Astrocyte (in vitro differentiated cells and primary cell): ENCODE results near the gene RBM14. TPM values are rescaled to one million over a fixed set of nuclear protein-coding genes. Genes with fewer than 3 reads are reported as not detected.

Experiments used
- DNase-seq: peaks from one replicate; pipeline ENCODE4 v3.0.0-alpha.2; 2010; ENCODE audit warnings: low read depth
- FAIRE-seq: peaks from 2 replicates; lab custom pipeline; 2011; peaks lifted over from hg19 to GRCh38; lab: Jason Lieb, UNC
- H2AFZ ChIP-seq: 2 replicates; pipeline ENCODE4 v1.6.0; 2012; ENCODE audit warnings: low read depth, low read length, inconsistent platforms
- H3K27ac ChIP-seq: 2 replicates; pipeline ENCODE4 v1.5.1; 2011; ENCODE audit warnings: low read depth, low read length, inconsistent platforms
- H3K27me3 ChIP-seq: 2 replicates; pipeline ENCODE4 v1.6.0; 2011; ENCODE audit warnings: low read length, inconsistent platforms; ENCODE audit not compliant: insufficient read depth
- H3K36me3 ChIP-seq: 2 replicates; pipeline ENCODE4 v1.5.1; 2011; ENCODE audit warnings: low read length, inconsistent platforms; ENCODE audit not compliant: insufficient read depth
- H3K4me1 ChIP-seq: 2 replicates; pipeline ENCODE4 v1.5.1; 2011; ENCODE audit warnings: low read length, inconsistent platforms; ENCODE audit not compliant: insufficient read depth
- H3K4me2 ChIP-seq: 2 replicates; pipeline ENCODE4 v1.6.0; 2012; ENCODE audit warnings: low read length, inconsistent platforms
- H3K4me3 ChIP-seq: 2 replicates; pipeline ENCODE4 v1.5.1; 2011; ENCODE audit warnings: low read depth, mild to moderate bottlenecking, low read length, inconsistent platforms; ENCODE audit not compliant: insufficient read depth
- H3K79me2 ChIP-seq: 2 replicates; pipeline ENCODE4 v1.6.0; 2012; ENCODE audit warnings: mild to moderate bottlenecking, low read length, inconsistent platforms; ENCODE audit not compliant: insufficient read depth
- H3K9ac ChIP-seq: 2 replicates; pipeline ENCODE4 v1.6.0; 2012; ENCODE audit warnings: mild to moderate bottlenecking, low read length, inconsistent platforms
- H3K9me3 ChIP-seq: 2 replicates; pipeline ENCODE4 v1.5.1; 2012; ENCODE audit warnings: low read depth, mild to moderate bottlenecking, low read length, inconsistent platforms; ENCODE audit not compliant: insufficient read depth
- H4K20me1 ChIP-seq: 2 replicates; pipeline ENCODE4 v1.6.0; 2012; ENCODE audit warnings: low read length, inconsistent platforms; ENCODE audit not compliant: insufficient read depth
- H3K27ac Mint-ChIP-seq: one replicate; pipeline ENCODE4 v1.8.0; 2021; ENCODE audit warnings: mild to moderate bottlenecking, mixed read lengths; ENCODE audit not compliant: unreplicated experiment
- H3K27me3 Mint-ChIP-seq: one replicate; pipeline ENCODE4 v1.8.0; 2021; ENCODE audit warnings: low read depth, mixed read lengths; ENCODE audit not compliant: unreplicated experiment
- H3K36me3 Mint-ChIP-seq: one replicate; pipeline ENCODE4 v1.8.0; 2021; ENCODE audit warnings: low read depth, mixed read lengths; ENCODE audit not compliant: unreplicated experiment
- H3K4me1 Mint-ChIP-seq: one replicate; pipeline ENCODE4 v1.8.0; 2021; ENCODE audit warnings: low read depth, mixed read lengths; ENCODE audit not compliant: unreplicated experiment
- H3K4me3 Mint-ChIP-seq: one replicate; pipeline ENCODE4 v1.8.0; 2021; ENCODE audit warnings: mild to moderate bottlenecking, moderate library complexity, mixed read lengths; ENCODE audit not compliant: unreplicated experiment
- H3K9me3 Mint-ChIP-seq: one replicate; pipeline ENCODE4 v1.8.0; 2021; ENCODE audit warnings: mild to moderate bottlenecking, mixed read lengths; ENCODE audit not compliant: unreplicated experiment
- CTCF ChIP-seq: IDR thresholded peaks from 2 replicates; pipeline ENCODE4 v1.5.1; 2011; ENCODE audit warnings: low read depth, mild to moderate bottlenecking, inconsistent platforms, low read length, moderate library complexity; ENCODE audit not compliant: insufficient read depth
- EZH2 ChIP-seq: IDR thresholded peaks from 2 replicates; pipeline ENCODE4 v1.6.1; 2012; ENCODE audit warnings: mild to moderate bottlenecking, low read length, inconsistent platforms; ENCODE audit not compliant: insufficient read depth
- total RNA-seq: library from RNA; stranded (reverse); gene quantifications from 2 replicates; pipeline ENCODE4 v1.2.1, GENCODE V29; 2021

Gene RBM14
- total RNA-seq, 1 donor from 2014 or later = 59.7 TPM

- peak overlapping the region; percentile 62 for H3K27ac Mint-ChIP-seq
- peak; percentile 69 for DNase-seq
- no peaks in the 10 kb centered on the region for H3K79me2 ChIP-seq
- H3K36me3 Mint-ChIP-seq = peaks cover 14% of the 10 kb centered on the region
- H3K9me3 Mint-ChIP-seq = no peaks in the 10 kb centered on the region
- H3K4me3 ChIP-seq = no peak overlapping the region
- H3K27me3 Mint-ChIP-seq = no peaks in the 10 kb centered on the region
- H4K20me1 ChIP-seq = peaks cover 18% of the 10 kb centered on the region
- TF ChIP-seq CTCF (no peak), EZH2 (no peak)
- H3K4me2 ChIP-seq = peak overlapping the region; percentile 9
- FAIRE-seq = no peak
- no peaks in the 10 kb centered on the region for H3K4me1 Mint-ChIP-seq
- H3K27me3 ChIP-seq = no peaks in the 10 kb centered on the region
- H3K4me1 ChIP-seq = peaks cover 4% of the 10 kb centered on the region
- no peaks in the 10 kb centered on the region for H3K36me3 ChIP-seq
- no peak overlapping the region for H2AFZ ChIP-seq
- no peak overlapping the region for H3K27ac ChIP-seq
- H3K4me3 Mint-ChIP-seq = no peak overlapping the region
- H3K9me3 ChIP-seq = no peaks in the 10 kb centered on the region
- H3K9ac ChIP-seq = no peak overlapping the region
Observed at GRCh38 chr11:66607126-66607834, 9.2 kb upstream of the RBM14 start.

- H3K4me1 Mint-ChIP-seq = no peaks in the 10 kb centered on the region
- H2AFZ ChIP-seq = no peak overlapping the region
- H3K4me1 ChIP-seq = no peaks in the 10 kb centered on the region
- H3K9ac ChIP-seq = no peak overlapping the region
- H3K27me3 Mint-ChIP-seq = no peaks in the 10 kb centered on the region
- no peak overlapping the region for H3K4me3 Mint-ChIP-seq
- no peaks in the 10 kb centered on the region for H3K79me2 ChIP-seq
- DNase-seq (no peak), FAIRE-seq (no peak)
- TF ChIP-seq EZH2 (no peak), CTCF (no peak)
- H3K9me3 ChIP-seq = no peaks in the 10 kb centered on the region
- H3K36me3 ChIP-seq = no peaks in the 10 kb centered on the region
- H4K20me1 ChIP-seq = peaks cover 9% of the 10 kb centered on the region
- no peak overlapping the region for H3K4me2 ChIP-seq
- H3K9me3 Mint-ChIP-seq = no peaks in the 10 kb centered on the region
- H3K36me3 Mint-ChIP-seq = peaks cover 10% of the 10 kb centered on the region
- H3K27me3 ChIP-seq = no peaks in the 10 kb centered on the region
- H3K4me3 ChIP-seq = no peak overlapping the region
- no peak overlapping the region for H3K27ac ChIP-seq
- H3K27ac Mint-ChIP-seq = no peak overlapping the region
Observed at GRCh38 chr11:66609721-66610617, 6.5 kb upstream of the RBM14 start.
